DOHH2 (cell line): ENCODE data around the gene SPECC1L.

Experiments
- EZH2phosphoT487 ChIP-seq: fragments of 200-600 bp; sonication (generic); IDR thresholded peaks from 2 replicates; pipeline ENCODE4 v1.6.1; 2017; ENCODE audit warnings: borderline replicate concordance, mild to moderate bottlenecking, antibody characterized with exemption, low read length, moderate library complexity, mixed read lengths
- TF ChIP-seq, protein P1 (sequence below): fragments of 200-600 bp; sonication (generic); IDR thresholded peaks from one replicate; pipeline ENCODE4 v1.5.1; 2014; ENCODE audit warnings: antibody characterized with exemption, mild to moderate bottlenecking, low read depth, low read length; ENCODE audit not compliant: poor library complexity, severe bottlenecking

DNA sequence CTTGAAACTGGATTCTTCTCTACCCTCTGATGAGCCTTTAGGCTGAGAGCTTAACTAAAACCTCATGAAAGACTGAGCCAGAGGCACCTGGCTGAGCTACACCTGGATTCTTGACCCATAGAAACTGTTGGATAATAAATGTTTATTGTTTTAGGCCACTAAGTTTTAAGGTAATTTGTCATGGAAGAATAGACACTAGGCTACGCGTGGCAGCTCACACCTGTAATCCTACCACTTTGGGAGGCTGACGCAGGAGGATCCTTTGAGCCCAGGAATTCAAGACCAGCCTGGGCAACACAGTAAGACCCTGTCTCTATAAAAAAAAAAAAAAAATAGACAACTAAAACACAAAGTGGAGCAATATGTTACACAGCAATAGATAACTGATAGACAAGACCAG is 195.3 kb downstream of the SPECC1L start:
- no peak for TF ChIP-seq EZH2phosphoT487
- TF ChIP-seq, protein P1, sequence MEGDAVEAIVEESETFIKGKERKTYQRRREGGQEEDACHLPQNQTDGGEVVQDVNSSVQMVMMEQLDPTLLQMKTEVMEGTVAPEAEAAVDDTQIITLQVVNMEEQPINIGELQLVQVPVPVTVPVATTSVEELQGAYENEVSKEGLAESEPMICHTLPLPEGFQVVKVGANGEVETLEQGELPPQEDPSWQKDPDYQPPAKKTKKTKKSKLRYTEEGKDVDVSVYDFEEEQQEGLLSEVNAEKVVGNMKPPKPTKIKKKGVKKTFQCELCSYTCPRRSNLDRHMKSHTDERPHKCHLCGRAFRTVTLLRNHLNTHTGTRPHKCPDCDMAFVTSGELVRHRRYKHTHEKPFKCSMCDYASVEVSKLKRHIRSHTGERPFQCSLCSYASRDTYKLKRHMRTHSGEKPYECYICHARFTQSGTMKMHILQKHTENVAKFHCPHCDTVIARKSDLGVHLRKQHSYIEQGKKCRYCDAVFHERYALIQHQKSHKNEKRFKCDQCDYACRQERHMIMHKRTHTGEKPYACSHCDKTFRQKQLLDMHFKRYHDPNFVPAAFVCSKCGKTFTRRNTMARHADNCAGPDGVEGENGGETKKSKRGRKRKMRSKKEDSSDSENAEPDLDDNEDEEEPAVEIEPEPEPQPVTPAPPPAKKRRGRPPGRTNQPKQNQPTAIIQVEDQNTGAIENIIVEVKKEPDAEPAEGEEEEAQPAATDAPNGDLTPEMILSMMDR: no peak
